Loucy (cell line): ENCODE results near the gene COL20A1.

ENCODE experiments used
- EZH2phosphoT487 ChIP-seq: fragments of 200-600 bp; IDR thresholded peaks from 2 replicates; pipeline ENCODE4 v1.6.1; 2018; ENCODE audit warnings: antibody characterized with exemption, mild to moderate bottlenecking, moderate library complexity, borderline replicate concordance
- TF ChIP-seq, protein P1 (sequence below): fragments of 200-600 bp; sonication (generic); conservative IDR thresholded peaks from 2 replicates; pipeline ENCODE4 v1.5.1; 2014; ENCODE audit warnings: mild to moderate bottlenecking, antibody characterized with exemption, low read length

DNA sequence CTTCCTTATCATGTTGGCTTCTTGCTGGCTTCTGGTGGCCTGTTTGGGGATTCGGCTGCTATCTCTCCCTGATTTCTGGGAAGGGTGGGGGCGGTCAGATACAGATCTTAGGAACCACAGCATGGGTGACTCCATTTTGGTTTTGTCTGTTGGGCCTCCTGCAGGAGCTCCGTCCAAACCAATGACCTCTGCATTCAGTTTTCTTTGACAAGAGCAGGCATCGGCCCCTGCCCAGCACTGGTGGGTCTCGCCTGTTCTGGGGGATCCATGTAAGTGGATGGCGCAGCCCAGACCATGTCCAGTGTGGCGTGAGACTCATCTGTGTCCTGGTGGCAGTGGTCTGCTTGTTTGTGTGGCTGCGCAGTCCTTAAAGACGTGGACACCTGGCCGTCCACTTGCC is 29.0 kb upstream of the COL20A1 start:
- TF ChIP-seq, protein P1, sequence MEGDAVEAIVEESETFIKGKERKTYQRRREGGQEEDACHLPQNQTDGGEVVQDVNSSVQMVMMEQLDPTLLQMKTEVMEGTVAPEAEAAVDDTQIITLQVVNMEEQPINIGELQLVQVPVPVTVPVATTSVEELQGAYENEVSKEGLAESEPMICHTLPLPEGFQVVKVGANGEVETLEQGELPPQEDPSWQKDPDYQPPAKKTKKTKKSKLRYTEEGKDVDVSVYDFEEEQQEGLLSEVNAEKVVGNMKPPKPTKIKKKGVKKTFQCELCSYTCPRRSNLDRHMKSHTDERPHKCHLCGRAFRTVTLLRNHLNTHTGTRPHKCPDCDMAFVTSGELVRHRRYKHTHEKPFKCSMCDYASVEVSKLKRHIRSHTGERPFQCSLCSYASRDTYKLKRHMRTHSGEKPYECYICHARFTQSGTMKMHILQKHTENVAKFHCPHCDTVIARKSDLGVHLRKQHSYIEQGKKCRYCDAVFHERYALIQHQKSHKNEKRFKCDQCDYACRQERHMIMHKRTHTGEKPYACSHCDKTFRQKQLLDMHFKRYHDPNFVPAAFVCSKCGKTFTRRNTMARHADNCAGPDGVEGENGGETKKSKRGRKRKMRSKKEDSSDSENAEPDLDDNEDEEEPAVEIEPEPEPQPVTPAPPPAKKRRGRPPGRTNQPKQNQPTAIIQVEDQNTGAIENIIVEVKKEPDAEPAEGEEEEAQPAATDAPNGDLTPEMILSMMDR = no peak
- no peak for TF ChIP-seq EZH2phosphoT487
